HG02970 (cell line): ENCODE results near the gene BCAR1.
"Not testable (repeated sequence)": the region's sequence is repeated elsewhere in the genome, so short reads cannot be mapped to it uniquely, and the experiment has no call there.

Experiments used
- ATAC-seq: cut with Tn5 transposase; IDR thresholded peaks from one replicate; pipeline ENCODE4 v1.9.1; 2021; ENCODE audit warnings: mild to moderate bottlenecking, moderate library complexity, moderate number of reproducible peaks; ENCODE audit not compliant: unreplicated experiment, low FRiP score

BCAR1 gene

GRCh38 chr16:75226550-75227360, 24.7 kb downstream of the BCAR1 start:
- no peak for ATAC-seq

- no peak for ATAC-seq
These were observed 25.5 kb downstream of the BCAR1 start for GRCh38 chr16:75225678-75226515.

- ATAC-seq, result no peak
These were observed 26.3 kb downstream of the BCAR1 start for GRCh38 chr16:75225092-75225491.

GRCh38 chr16:75224306-75225082, 26.9 kb downstream of the BCAR1 start:
- no peak for ATAC-seq

- not testable (repeated sequence) for ATAC-seq
These were observed 28.3 kb downstream of the BCAR1 start for GRCh38 chr16:75223129-75223528.

GRCh38 chr16:75222271-75222783, 29.1 kb downstream of the BCAR1 start:
- ATAC-seq, result no peak

GRCh38 chr16:75219838-75220237, 31.6 kb downstream of the BCAR1 start:
- ATAC-seq, result no peak

GRCh38 chr16:75219088-75219487, 32.3 kb downstream of the BCAR1 start:
- ATAC-seq, result no peak

- ATAC-seq, result peak; percentile 57
These were observed 33.0 kb downstream of the BCAR1 start, which contains the start of gene CTRB1 for GRCh38 chr16:75218256-75219076. Gene CTRB1, plus strand, starts transcription at chr16:75218988. Its CDS starts 20 bp downstream, at chr16:75219008.

- ATAC-seq, result no peak
These were observed 34.0 kb downstream of the BCAR1 start for GRCh38 chr16:75217389-75217851.

- no peak for ATAC-seq
These were observed 34.8 kb downstream of the BCAR1 start for GRCh38 chr16:75216576-75216975.

- ATAC-seq, result no peak
These were observed 35.3 kb downstream of the BCAR1 start for GRCh38 chr16:75216127-75216526.

- ATAC-seq, result not testable (repeated sequence)
These were observed 40.1 kb downstream of the BCAR1 start for GRCh38 chr16:75211286-75211685.

GRCh38 chr16:75209944-75210343, 41.5 kb downstream of the BCAR1 start:
- no peak for ATAC-seq

GRCh38 chr16:75209514-75209913, 41.9 kb downstream of the BCAR1 start:
- ATAC-seq, result not testable (repeated sequence)

GRCh38 chr16:75208861-75209505, 42.4 kb downstream of the BCAR1 start:
- no peak for ATAC-seq

- no peak for ATAC-seq
These were observed 43.1 kb downstream of the BCAR1 start for GRCh38 chr16:75208242-75208825.

- ATAC-seq, result no peak
These were observed 43.6 kb downstream of the BCAR1 start for GRCh38 chr16:75207831-75208230.
